CD14-positive monocyte (primary cell): ENCODE measurements around the gene TDP1. TPM values are rescaled to one million over a fixed set of nuclear protein-coding genes. Genes with fewer than 3 reads are reported as not detected.
A peak's percentile ranks its signal among the peaks of the same experiment; 100 is the strongest.

ENCODE experiments used
- DNase-seq, 3 donors: peaks; one replicate each; pipeline ENCODE4 v3.0.0-alpha.2; 2011 to 2022
- H2AFZ ChIP-seq: 2 replicates; pipeline ENCODE4 v1.6.0; 2012; ENCODE audit warnings: mild to moderate bottlenecking, low read depth, low read length, inconsistent platforms; ENCODE audit not compliant: insufficient read depth, poor library complexity, severe bottlenecking
- H3K27ac ChIP-seq, 2 donors: 1 replicate in 1 of 2; 2 replicates in 1 of 2; pipeline ENCODE4 v1.5.1; 2012 to 2013; ENCODE audit warnings: low read length in 2 of 2, control low read depth in 1 of 2, inconsistent platforms in 1 of 2, low read depth in 1 of 2, mild to moderate bottlenecking in 1 of 2
- H3K27me3 ChIP-seq, 2 donors: one replicate each; pipeline versions ENCODE4 v1.6.0 to v1.6.1; 2011 to 2013; ENCODE audit warnings: low read length in 2 of 2; ENCODE audit not compliant: control insufficient read depth in 2 of 2, insufficient read depth in 2 of 2
- H3K36me3 ChIP-seq, 2 donors: replicated peaks in 1 of 2; 1 replicate in 1 of 2; 2 replicates in 1 of 2; pipeline versions ENCODE4 v1.5.1 to v1.6.1; 2012 to 2013; ENCODE audit warnings: low read length in 2 of 2, control low read depth in 1 of 2, inconsistent platforms in 1 of 2, mild to moderate bottlenecking in 1 of 2; ENCODE audit not compliant: insufficient read depth in 2 of 2, control insufficient read depth in 1 of 2
- H3K4me1 ChIP-seq, 2 donors: 1 replicate in 1 of 2; 2 replicates in 1 of 2; pipeline versions ENCODE4 v1.5.1 to v1.6.1; 2012 to 2013; ENCODE audit warnings: low read length in 2 of 2, control low read depth in 1 of 2, inconsistent platforms in 1 of 2, mild to moderate bottlenecking in 1 of 2, moderate library complexity in 1 of 2; ENCODE audit not compliant: insufficient read depth in 2 of 2, control insufficient read depth in 1 of 2
- H3K4me2 ChIP-seq: replicated peaks from 2 replicates; pipeline ENCODE3; 2012; ENCODE audit warnings: low read length, moderate library complexity, mild to moderate bottlenecking; ENCODE audit not compliant: poor library complexity, severe bottlenecking; ENCODE audit errors: extremely low read depth
- H3K4me3 ChIP-seq, 3 experiments: fragments of 200-600 bp in 1 of 3; sonication (generic) in 1 of 3; replicated peaks in 1 of 3; 1 replicate in 2 of 3; 2 replicates in 1 of 3; pipeline ENCODE4 v1.5.1; 2011 to 2013; ENCODE audit warnings: low read length in 3 of 3, mild to moderate bottlenecking in 3 of 3, control low read depth in 2 of 3, low read depth in 2 of 3, inconsistent platforms in 1 of 3, moderate library complexity in 1 of 3
- H3K79me2 ChIP-seq: 2 replicates; pipeline ENCODE4 v1.6.0; 2012; ENCODE audit warnings: mild to moderate bottlenecking, control low read depth, inconsistent platforms, low read length, moderate library complexity; ENCODE audit not compliant: insufficient read depth
- H3K9ac ChIP-seq: 2 replicates; pipeline ENCODE4 v1.6.0; 2017; ENCODE audit warnings: low read length, mild to moderate bottlenecking; ENCODE audit not compliant: insufficient read depth, poor library complexity, severe bottlenecking
- H3K9me3 ChIP-seq, 2 donors: replicated peaks in 1 of 2; 1 replicate in 1 of 2; 2 replicates in 1 of 2; pipeline versions ENCODE4 v1.5.1 to v1.6.1; 2012 to 2013; ENCODE audit warnings: low read length in 2 of 2, control low read depth in 1 of 2; ENCODE audit not compliant: control insufficient read depth in 1 of 2, insufficient read depth in 1 of 2
- H4K20me1 ChIP-seq: 2 replicates; pipeline ENCODE4 v1.6.0; 2012; ENCODE audit warnings: mild to moderate bottlenecking, low read length, control low read depth, moderate library complexity; ENCODE audit not compliant: insufficient read depth
- H3K27ac Mint-ChIP-seq, 7 donors: one replicate each; pipeline ENCODE4 v1.8.0; 2020; ENCODE audit warnings: mild to moderate bottlenecking in 7 of 7, mixed read lengths in 7 of 7, moderate library complexity in 6 of 7, inconsistent platforms in 2 of 7
- H3K27me3 Mint-ChIP-seq, 3 donors: one replicate each; pipeline ENCODE4 v1.8.0; 2021 to 2022; ENCODE audit warnings: low read depth in 3 of 3, mild to moderate bottlenecking in 3 of 3, mixed read lengths in 3 of 3, moderate library complexity in 3 of 3, inconsistent platforms in 1 of 3
- H3K36me3 Mint-ChIP-seq, 2 donors: one replicate each; pipeline ENCODE4 v1.8.0; 2020; ENCODE audit warnings: mixed read lengths in 2 of 2, inconsistent platforms in 1 of 2, mild to moderate bottlenecking in 1 of 2
- H3K4me1 Mint-ChIP-seq: one replicate; pipeline ENCODE4 v1.8.0; 2020; ENCODE audit warnings: mild to moderate bottlenecking, mixed read lengths
- H3K4me3 Mint-ChIP-seq, 2 donors: one replicate each; pipeline ENCODE4 v1.8.0; 2020; ENCODE audit warnings: mild to moderate bottlenecking in 2 of 2, mixed read lengths in 2 of 2, moderate library complexity in 1 of 2
- H3K9me3 Mint-ChIP-seq, 7 donors: one replicate each; pipeline ENCODE4 v1.8.0; 2020 to 2022; ENCODE audit warnings: mixed read lengths in 7 of 7, mild to moderate bottlenecking in 6 of 7, moderate library complexity in 6 of 7, inconsistent platforms in 2 of 7
- WGBS: methylation state at CpG from one replicate; pipeline ENCODE4 v1.1.5; 2013; ENCODE audit warnings: missing lambda C conversion rate; ENCODE audit not compliant: insufficient coverage; 5-methylcytosine and 5-hydroxymethylcytosine counted together
- intact Hi-C, 2 donors: fragments of 100-400 bp; cut with micrococcal nuclease; formaldehyde crosslinking; loops; one replicate each; pipeline versions ENCODE4 v1.15.0 to v1.15.1; 2023
- polyA plus RNA-seq, 3 donors: library from polyadenylated mRNA; depleted of rRNA in 1 of 3; unstranded in 2 of 3; stranded (reverse) in 1 of 3; fragments of 300-500 nt in 2 of 3; fragments of >200 nt in 1 of 3; fragmentation: Illumina TruSeq in 2 of 3; gene quantifications; 1 replicate in 2 of 3; 2 replicates in 1 of 3; pipeline ENCODE4 v1.2.3, GENCODE V29; 2012 to 2021
- TF ChIP-seq, protein P1 (sequence below): fragments of 200-600 bp; IDR thresholded peaks from one replicate; pipeline ENCODE4 v1.8.0; 2022; ENCODE audit warnings: antibody characterized with exemption, mild to moderate bottlenecking

TDP1 gene
- polyA plus RNA-seq, 3 donors: 9.2 to 13.4 (median 10.6) TPM

GRCh38 chr14:90040411-90040810, 84.7 kb downstream of the TDP1 start:
- H3K36me3 Mint-ChIP-seq: peaks cover 52 to 53% of the 10 kb centered on the region in 2 donors

DNA sequence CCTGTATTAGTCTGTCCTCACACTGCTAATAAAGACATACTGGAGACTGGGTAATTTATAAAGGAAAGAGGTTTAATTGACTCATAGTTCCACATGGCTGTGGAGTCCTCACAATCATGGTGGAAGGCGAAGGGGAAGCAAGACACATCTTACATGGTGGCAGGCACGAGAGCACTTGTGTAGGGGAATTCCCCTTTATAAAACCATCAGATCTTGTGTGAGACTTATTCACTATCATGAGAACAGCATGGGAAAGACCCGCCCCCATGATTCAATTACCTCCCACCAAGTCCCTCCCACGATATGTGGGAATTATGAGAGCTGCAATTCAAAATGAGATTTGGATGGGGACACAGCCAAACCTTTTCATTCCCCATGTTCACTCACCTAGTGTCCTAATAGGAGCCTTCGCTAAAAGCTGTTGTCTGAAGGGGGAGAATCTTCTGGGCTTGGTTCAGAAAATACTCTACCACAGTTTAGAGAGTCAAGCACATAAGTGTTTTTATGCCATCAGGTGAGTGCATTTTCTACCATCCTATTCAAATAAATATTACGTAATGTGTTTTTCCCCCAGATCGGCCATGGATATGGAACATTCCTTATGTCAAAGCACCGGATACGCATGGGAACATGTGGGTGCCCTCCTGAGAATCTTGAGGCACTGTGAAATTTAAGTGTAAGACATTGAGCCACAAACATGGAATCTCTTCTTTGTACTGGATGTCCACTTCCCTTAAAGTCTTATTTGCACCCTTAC, 86.9 kb downstream of the TDP1 start:
- 89% methylated on average over 1 of the region's 9 CpGs for WGBS
- H3K4me1 Mint-ChIP-seq: no peaks in the 10 kb centered on the region
- no peak for DNase-seq
- H3K4me2 ChIP-seq: no peak overlapping the region
- H3K4me3 Mint-ChIP-seq: no peak overlapping the region
- H3K36me3 ChIP-seq: peaks cover 5 to 72% of the 10 kb centered on the region in 2 donors
- H3K9ac ChIP-seq: no peak overlapping the region
- no peaks in the 10 kb centered on the region for H4K20me1 ChIP-seq
- peaks cover 43 to 47% of the 10 kb centered on the region in 2 donors for H3K36me3 Mint-ChIP-seq
- no peaks in the 10 kb centered on the region for H3K4me1 ChIP-seq
- no peak overlapping the region for H3K4me3 ChIP-seq
- H2AFZ ChIP-seq: no peak overlapping the region
- no peak overlapping the region for H3K27ac ChIP-seq
- H3K9me3 Mint-ChIP-seq: peaks cover 0 to 2% (median 0%) of the 10 kb centered on the region in 7 donors
- no peaks in the 10 kb centered on the region for H3K79me2 ChIP-seq
- TF ChIP-seq, protein P1, sequence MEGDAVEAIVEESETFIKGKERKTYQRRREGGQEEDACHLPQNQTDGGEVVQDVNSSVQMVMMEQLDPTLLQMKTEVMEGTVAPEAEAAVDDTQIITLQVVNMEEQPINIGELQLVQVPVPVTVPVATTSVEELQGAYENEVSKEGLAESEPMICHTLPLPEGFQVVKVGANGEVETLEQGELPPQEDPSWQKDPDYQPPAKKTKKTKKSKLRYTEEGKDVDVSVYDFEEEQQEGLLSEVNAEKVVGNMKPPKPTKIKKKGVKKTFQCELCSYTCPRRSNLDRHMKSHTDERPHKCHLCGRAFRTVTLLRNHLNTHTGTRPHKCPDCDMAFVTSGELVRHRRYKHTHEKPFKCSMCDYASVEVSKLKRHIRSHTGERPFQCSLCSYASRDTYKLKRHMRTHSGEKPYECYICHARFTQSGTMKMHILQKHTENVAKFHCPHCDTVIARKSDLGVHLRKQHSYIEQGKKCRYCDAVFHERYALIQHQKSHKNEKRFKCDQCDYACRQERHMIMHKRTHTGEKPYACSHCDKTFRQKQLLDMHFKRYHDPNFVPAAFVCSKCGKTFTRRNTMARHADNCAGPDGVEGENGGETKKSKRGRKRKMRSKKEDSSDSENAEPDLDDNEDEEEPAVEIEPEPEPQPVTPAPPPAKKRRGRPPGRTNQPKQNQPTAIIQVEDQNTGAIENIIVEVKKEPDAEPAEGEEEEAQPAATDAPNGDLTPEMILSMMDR: no peak
- no peaks in the 10 kb centered on the region for H3K27me3 Mint-ChIP-seq
- intact Hi-C loops: no loop called here
- no peaks in the 10 kb centered on the region for H3K9me3 ChIP-seq
- no peaks in the 10 kb centered on the region for H3K27me3 ChIP-seq
- peak overlapping the region in 1 of 7 donors; percentile 4 for H3K27ac Mint-ChIP-seq

More at GRCh38 chr14:90040411-90040810, 84.7 kb downstream of the TDP1 start:
- DNase-seq: no peak
- Mint-ChIP-seq H3K9me3 (no peaks in the 10 kb centered on the region), H3K27me3 (peaks cover 0 to 3% (median 0%) of the 10 kb centered on the region in 3 donors), H3K4me3 (no peak overlapping the region), H3K27ac (no peak overlapping the region), H3K4me1 (no peaks in the 10 kb centered on the region)
- Histone ChIP-seq H3K4me1 (no peaks in the 10 kb centered on the region), H4K20me1 (no peaks in the 10 kb centered on the region), H3K27ac (no peak overlapping the region), H3K4me2 (no peak overlapping the region), H3K9me3 (no peaks in the 10 kb centered on the region), H3K36me3 (peaks cover 7 to 86% of the 10 kb centered on the region in 2 donors), H3K79me2 (no peaks in the 10 kb centered on the region), H3K4me3 (no peak overlapping the region), H3K9ac (no peak overlapping the region), H3K27me3 (no peaks in the 10 kb centered on the region), H2AFZ (no peak overlapping the region)
- intact Hi-C loops: no loop called here
- TF ChIP-seq, protein P1: no peak
- 100% methylated on average over 2 of the region's 3 CpGs for WGBS
